GM21825 (cell line): Measurements from ENCODE around the gene PLCD1.

ENCODE experiments used
- ATAC-seq: cut with Tn5 transposase; IDR thresholded peaks from one replicate; pipeline ENCODE4 v1.9.1; 2021; ENCODE audit warnings: mild to moderate bottlenecking, moderate library complexity; ENCODE audit not compliant: unreplicated experiment

Gene PLCD1

GRCh38 chr3:38017445-38018295 is 11.8 kb downstream of the PLCD1 start:
- ATAC-seq = no peak

- no peak for ATAC-seq
Observed at GRCh38 chr3:38016847-38017444, 12.5 kb downstream of the PLCD1 start.

DNA sequence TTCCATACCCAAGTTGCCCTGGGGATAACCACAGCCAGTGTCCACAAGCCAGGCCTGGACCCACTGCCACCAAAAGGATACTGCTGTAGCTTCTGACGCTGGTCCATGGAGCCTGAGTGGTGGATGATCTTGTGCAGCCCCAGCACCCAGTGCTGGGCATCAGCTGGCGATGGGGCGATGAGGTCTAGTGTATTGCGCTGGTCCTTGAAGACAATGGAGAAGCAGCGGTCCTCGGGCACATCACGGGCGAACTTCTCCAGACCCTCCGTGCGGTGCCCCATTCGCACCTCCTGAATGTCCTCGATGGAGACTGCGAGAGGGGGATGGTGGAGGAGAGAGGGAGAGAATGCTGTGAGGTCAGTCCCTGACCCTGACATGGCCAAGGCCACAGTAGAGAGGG is 13.0 kb downstream of the PLCD1 start:
- no peak for ATAC-seq

DNA sequence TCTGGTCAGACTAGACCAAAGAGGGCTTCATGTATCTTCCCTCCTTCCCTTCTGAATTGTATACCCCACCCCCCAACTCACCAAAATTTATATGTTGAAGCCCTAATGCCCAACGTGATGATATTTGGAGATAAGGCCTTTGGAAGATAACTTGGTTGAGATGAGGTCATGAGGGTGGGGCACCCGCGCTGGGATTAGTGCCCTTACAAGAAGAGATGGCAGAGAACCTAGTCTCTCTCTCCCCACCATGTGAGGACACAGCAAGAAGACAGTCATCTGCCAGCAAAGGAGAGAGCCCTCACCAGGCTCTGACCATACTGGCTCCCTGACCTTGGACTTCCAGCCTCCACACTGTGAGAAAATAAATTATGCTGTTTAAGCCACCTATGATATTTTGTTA is 13.5 kb downstream of the PLCD1 start:
- no peak for ATAC-seq

DNA sequence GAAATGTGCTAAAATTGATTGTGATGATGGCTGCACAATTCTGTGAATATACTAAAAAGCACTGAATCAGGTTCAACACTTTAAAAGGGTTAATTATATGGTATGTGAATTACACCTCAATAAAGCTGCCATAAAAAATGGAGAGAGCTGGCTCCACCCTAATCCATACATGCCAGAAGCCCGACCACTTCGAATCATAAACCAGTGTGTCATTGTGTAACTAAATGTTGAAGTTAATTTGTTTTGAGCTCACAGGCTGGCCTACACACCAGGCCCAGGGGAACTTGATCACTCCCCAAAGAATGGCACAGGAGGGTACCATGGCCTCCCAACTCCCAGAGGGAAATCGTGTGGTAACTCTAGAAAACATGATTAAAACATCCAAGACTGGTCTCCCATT is 14.0 kb downstream of the PLCD1 start:
- ATAC-seq = no peak

GRCh38 chr3:38011111-38011510 is 18.3 kb downstream of the PLCD1 start:
- ATAC-seq = no peak

DNA sequence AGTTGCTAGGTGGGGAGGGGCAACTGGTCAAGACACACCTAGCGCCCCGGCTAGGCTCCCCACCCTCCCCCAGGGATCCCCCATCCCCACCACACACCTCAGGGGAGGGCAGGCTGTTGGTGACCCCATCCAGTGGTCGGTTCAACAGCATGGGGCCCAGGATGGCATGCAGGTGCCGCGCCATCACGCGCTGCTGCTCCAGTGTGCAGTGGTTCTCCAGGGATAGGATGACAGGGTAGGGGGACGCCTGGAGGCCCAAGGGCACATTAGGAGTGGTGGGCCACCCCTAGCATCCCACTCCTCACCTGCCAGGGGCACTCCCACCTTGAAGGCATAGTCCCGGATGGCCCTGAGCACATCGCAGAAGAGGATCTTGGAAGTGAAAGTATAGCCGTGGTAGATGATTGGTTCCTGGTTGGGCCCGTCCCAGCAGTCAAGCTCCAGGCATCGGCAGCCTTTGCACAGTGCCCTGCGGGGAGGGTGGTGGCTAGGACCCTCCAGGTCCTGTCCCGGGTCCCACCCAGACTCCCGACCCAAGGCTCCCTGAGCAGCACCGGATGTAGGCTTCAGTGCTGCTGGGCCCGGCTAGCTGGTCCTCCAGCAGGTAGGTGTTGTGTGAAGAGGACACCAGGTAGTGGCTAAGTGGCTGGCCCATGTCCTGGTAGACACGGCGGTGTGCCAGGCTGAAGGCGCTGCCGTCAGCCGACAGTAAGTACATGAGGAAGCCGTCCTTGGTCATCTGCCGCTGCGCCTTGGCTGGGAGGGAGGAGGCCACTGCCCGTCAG is 19.4 kb downstream of the PLCD1 start:
- ATAC-seq = no peak

- ATAC-seq = no peak
Observed at GRCh38 chr3:38008971-38009580, 20.4 kb downstream of the PLCD1 start.

DNA sequence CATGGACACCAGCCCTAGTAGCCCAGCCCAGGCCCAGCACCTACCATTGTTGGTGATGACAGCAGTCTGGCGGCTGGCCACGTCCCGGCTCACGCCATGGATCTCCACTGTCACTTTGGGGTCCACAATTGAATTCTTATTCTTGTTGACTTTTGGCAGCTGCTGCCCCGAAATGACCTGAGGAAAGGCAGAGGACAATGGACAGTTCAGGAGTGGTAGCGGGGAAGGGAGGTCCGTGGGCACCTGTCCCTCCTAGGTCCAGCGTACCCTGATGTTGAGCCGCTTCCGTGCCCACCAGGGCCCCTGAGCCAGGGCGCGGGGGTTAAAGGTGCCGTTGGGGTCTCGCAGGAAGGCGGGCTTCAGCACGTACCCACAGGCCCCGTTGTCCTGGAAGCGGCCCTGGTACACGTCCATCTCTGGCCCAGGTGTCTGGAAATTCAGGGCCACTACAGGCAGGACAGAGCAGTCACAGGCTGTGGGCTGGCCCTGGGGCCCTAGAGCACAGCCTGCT is 21.2 kb downstream of the PLCD1 start:
- no peak for ATAC-seq

GRCh38 chr3:38007754-38008090 is 21.7 kb downstream of the PLCD1 start:
- no peak for ATAC-seq

DNA sequence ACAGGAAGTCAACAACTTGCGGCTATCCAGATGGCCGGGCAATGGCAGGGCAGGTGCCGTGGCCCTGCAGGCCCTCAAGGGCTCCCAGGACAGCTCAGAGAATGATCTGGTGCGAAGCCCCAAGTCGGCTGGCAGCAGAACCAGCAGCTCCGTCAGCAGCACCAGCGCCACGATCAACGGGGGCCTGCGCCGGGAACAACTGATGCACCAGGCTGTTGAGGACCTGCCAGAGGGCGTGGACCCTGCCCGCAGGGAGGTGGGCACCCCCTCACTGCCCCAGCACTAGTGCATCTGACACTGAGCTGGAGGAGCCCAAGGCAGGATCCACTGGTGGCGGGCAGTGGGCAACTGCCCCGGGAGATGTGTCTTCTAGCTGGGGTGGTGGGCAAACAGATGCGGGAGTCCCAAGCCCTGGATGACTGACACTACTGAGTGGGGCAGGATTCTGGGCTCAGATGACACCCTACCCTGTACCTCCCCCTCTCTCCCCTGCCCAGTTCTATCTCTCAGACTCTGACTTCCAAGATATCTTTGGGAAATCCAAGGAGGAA is 22.9 kb downstream of the PLCD1 start:
- ATAC-seq = no peak

- ATAC-seq = no peak
Observed at GRCh38 chr3:38006031-38006430, 23.4 kb downstream of the PLCD1 start.

DNA sequence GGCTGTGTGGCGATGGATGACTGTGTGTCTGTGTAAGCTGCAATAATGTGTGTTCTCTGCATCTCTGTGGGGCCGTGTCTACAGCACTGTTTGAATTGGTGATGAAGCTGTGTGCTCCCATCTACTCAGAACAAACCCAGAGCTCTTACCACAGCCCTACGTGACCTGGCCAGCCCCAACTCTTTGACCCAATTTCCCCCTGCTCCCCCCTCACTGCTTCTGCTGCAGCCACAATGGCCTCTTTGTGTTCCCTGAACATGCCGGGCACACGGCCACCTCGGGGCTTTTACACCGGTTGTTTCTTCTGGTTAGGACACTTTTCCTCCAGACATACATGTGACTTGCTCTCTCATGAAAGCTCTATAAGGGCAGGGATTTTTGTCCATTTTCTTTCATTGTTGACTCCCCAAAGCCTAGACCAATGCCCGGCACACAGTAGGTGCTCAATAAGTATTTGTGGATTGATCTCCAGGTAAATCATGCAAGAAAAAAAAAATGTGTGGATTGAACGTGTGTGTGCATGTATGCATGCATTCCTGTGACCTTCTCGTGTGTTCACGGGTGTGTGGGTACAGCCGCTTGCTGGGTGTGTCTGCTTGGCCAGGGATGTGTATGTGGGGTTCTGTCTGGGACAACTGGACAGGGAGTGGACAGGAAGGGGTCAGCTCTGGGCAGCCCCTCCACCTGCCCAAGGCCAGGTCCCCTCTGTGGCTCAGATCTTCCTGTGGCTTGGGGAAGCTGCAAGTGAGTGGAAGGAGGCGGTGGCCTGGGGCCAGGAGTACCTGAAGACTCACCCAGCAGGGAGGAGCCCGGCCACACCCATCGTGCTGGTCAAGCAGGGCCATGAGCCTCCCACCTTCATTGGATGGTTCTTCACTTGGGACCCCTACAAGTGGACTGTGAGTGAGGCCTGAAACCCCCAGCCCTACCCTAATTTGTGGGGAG is 24.1 kb downstream of the PLCD1 start:
- ATAC-seq = no peak

- ATAC-seq = no peak
Observed at GRCh38 chr3:38004415-38005075, 24.9 kb downstream of the PLCD1 start.

DNA sequence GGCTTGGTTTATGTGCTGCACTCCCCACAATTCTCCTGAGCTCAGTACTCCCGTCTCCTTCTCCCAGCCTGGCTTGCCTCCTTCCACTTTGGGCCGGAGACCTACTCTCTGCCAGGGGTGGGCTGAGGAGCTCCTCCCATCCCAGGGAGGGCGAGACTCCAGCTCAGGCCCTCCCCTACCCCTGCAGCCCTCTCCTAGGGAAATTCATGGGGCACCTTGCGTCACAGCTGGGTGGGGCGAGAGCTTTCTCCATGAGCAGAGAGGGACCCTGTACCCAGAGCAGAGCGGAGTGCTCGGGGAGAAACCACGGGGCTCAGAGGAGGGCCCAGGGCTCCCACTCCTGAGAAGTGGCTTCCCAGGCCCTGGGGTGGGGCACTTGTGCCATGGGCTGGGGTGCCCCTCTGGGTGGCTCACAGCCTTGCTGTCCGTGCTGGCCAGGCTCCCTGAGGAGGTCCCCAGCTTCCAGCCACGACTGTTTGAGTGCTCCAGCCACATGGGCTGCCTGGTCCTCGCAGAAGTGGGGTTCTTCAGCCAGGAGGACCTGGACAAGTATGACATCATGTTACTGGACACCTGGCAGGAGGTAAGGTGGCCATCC is 25.5 kb downstream of the PLCD1 start:
- ATAC-seq = no peak

DNA sequence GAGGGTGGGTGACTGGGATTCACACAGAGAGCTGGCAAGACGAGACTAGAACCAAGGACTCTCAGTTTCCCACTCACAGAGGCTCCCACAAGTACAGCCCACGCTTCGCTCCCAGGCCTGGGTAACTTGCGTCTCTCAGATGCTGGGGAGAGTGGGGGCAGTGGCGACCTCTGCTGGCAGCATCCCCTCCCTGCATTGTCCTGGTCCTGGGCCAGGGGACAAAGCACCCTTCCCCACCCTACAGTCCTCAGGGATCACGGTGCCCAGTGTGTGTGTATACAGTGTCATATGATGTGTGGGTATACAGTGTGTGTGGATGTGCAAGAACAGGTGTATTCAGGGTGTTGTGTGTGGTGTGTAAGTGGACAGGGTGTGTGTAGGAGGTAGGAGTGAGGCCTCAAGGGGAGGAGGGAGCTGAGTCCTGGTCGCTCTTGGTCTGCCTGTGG is 26.0 kb downstream of the PLCD1 start:
- ATAC-seq = no peak

DNA sequence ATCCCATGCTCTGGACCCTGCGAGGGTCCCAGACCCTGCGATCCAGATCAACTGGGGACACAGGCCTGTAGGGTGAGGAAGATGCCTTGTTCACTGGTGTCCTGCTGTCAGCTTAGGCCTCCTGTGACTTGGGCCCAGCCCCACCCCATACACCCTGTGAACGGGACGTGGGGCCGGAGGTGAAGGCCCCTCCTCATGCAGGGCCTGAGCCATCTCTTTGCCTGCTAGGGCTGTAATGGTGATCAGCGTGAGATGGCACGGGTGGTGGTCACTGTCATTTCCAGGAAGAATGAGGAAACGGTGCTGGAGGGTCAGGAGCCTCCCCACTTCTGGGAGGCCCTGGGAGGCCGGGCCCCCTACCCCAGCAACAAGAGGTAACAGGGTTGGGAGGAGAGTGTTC is 26.5 kb downstream of the PLCD1 start:
- no peak for ATAC-seq

DNA sequence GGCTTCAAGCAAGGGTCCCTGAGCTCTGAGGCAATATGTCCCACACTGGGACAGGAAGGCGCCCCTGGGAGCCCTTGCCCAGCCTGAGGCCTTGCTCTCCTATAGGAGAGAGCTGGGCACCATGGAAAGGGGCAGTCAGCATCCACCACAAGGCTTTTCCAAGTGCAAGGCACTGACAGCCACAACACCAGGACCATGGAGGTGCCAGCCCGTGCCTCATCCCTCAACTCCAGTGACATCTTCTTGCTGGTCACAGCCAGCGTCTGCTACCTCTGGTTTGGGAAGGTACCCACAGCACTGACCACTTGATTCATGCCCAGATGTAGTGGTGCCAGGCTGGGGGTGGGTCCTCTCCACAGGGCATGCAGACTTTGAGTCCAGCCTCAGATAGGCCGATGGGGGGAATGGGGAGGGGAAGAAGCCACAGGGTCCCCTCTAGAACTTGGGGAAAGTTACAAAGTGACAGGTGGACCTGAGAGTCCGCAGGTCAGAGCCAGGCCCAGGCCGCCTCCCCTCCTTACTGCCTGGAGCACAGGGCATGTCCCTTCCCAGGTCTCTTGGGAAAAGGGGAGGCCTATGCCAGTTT is 27.1 kb downstream of the PLCD1 start:
- no peak for ATAC-seq
